Gastroesophageal sphincter (tissue), 4 donors: Measurements from ENCODE around the gene MPND. TPM values are rescaled to one million over a fixed set of nuclear protein-coding genes. Genes with fewer than 3 reads are reported as not detected.

Experiments used
- ATAC-seq: fragments of 150-250 bp; one replicate; pipeline ENCODE4 v1.9.1; 2016; ENCODE audit warnings: mild to moderate bottlenecking, moderate library complexity
- H3K27ac ChIP-seq, 4 donors: fragments of 200-600 bp; sonication (generic) in 3 of 4; 1 replicate in 3 of 4; 2 replicates in 1 of 4; pipeline ENCODE4 v1.5.1; 2016 to 2019
- H3K27me3 ChIP-seq: fragments of 200-600 bp; sonication (generic); one replicate; pipeline ENCODE4 v1.5.1; 2019
- H3K36me3 ChIP-seq, 2 donors: fragments of 200-600 bp; sonication (generic); one replicate each; pipeline ENCODE4 v1.5.1; 2019; ENCODE audit warnings: control low read depth in 1 of 2
- H3K4me1 ChIP-seq, 3 donors: fragments of 200-600 bp; sonication (generic); 1 replicate in 2 of 3; 2 replicates in 1 of 3; pipeline ENCODE4 v1.5.1; 2016 to 2019; ENCODE audit warnings: control low read depth in 2 of 3
- H3K4me3 ChIP-seq, 2 donors: fragments of 200-600 bp; sonication (generic); one replicate each; pipeline ENCODE4 v1.5.1; 2019; ENCODE audit warnings: mild to moderate bottlenecking in 1 of 2, moderate library complexity in 1 of 2
- H3K9me3 ChIP-seq, 3 donors: fragments of 200-600 bp; sonication (generic); one replicate each; pipeline ENCODE4 v1.5.1; 2017 to 2019; ENCODE audit warnings: control low read depth in 2 of 3
- EP300 ChIP-seq: sonication (generic); formaldehyde crosslinking; IDR thresholded peaks from one replicate; pipeline ENCODE4 v1.6.1; 2017; ENCODE audit warnings: antibody characterized with exemption, mild to moderate bottlenecking
- POLR2A ChIP-seq, 2 donors: fragments of 450-650 bp; IDR thresholded peaks; one replicate each; pipeline ENCODE4 v1.6.1; 2017; ENCODE audit warnings: antibody characterized with exemption in 2 of 2, mild to moderate bottlenecking in 2 of 2, moderate library complexity in 1 of 2
- POLR2AphosphoS5 ChIP-seq: sonication (generic); formaldehyde crosslinking; IDR thresholded peaks from one replicate; pipeline ENCODE4 v1.6.1; 2017; ENCODE audit warnings: antibody characterized with exemption
- WGBS, 2 donors: methylation state at CpG; one replicate each; pipeline ENCODE4 v1.1.5; 2018; ENCODE audit warnings: low coverage in 1 of 2; 5-methylcytosine and 5-hydroxymethylcytosine counted together
- total RNA-seq, 4 donors: library from RNA; depleted of rRNA; stranded (reverse); fragments of >200 nt; gene quantifications; one replicate each; pipeline ENCODE4 v1.1.0, GENCODE V29; 2016
- TF ChIP-seq, protein P1 (sequence below), 4 experiments: fragments of 200-600 bp in 2 of 4; fragments of 450-650 bp in 2 of 4; sonication (generic) in 1 of 4; IDR thresholded peaks; one replicate each; pipeline ENCODE4 v1.5.1; 2017 to 2019; ENCODE audit warnings: antibody characterized with exemption in 4 of 4, mild to moderate bottlenecking in 2 of 4, moderate library complexity in 2 of 4

Gene MPND
- total RNA-seq, 4 donors from 2014 or later: 4.7 to 7.5 (median 6.0) TPM

GRCh38 chr19:4370418-4371041, 27.2 kb downstream of the MPND start:
- Histone ChIP-seq H3K36me3 (peaks cover 0 to 22% of the 10 kb centered on the region in 2 donors), H3K4me1 (peaks cover 3 to 84% (median 79%) of the 10 kb centered on the region in 3 donors), H3K9me3 (no peaks in the 10 kb centered on the region), H3K4me3 (no peak overlapping the region), H3K27ac (peak overlapping the region in 3 of 4 donors; percentile 72 to 87 (median 87)), H3K27me3 (no peaks in the 10 kb centered on the region)
- TF ChIP-seq, protein P1, sequence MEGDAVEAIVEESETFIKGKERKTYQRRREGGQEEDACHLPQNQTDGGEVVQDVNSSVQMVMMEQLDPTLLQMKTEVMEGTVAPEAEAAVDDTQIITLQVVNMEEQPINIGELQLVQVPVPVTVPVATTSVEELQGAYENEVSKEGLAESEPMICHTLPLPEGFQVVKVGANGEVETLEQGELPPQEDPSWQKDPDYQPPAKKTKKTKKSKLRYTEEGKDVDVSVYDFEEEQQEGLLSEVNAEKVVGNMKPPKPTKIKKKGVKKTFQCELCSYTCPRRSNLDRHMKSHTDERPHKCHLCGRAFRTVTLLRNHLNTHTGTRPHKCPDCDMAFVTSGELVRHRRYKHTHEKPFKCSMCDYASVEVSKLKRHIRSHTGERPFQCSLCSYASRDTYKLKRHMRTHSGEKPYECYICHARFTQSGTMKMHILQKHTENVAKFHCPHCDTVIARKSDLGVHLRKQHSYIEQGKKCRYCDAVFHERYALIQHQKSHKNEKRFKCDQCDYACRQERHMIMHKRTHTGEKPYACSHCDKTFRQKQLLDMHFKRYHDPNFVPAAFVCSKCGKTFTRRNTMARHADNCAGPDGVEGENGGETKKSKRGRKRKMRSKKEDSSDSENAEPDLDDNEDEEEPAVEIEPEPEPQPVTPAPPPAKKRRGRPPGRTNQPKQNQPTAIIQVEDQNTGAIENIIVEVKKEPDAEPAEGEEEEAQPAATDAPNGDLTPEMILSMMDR (IDR thresholded peaks at IDR 0.05): no peak
- TF ChIP-seq EP300 (no peak), POLR2A (IDR thresholded peaks at IDR 0.05) (no peak), POLR2AphosphoS5 (no peak)
- 78% methylated on average over 10 of the region's 15 CpGs; no CpG with 5 or more reads in 1 of the 2 donors for WGBS, 2 donors
- ATAC-seq: no peak

- no peak for ATAC-seq
- no peak overlapping the region for H3K4me3 ChIP-seq
- no peaks in the 10 kb centered on the region for H3K9me3 ChIP-seq
- peaks cover 6 to 93% (median 88%) of the 10 kb centered on the region in 3 donors for H3K4me1 ChIP-seq
- WGBS, 2 donors: 66 to 75% methylated on average over 2 to 11 of the region's 31 CpGs
- no peaks in the 10 kb centered on the region for H3K27me3 ChIP-seq
- peaks cover 0 to 12% of the 10 kb centered on the region in 2 donors for H3K36me3 ChIP-seq
- TF ChIP-seq EP300: no peak
- no peak for TF ChIP-seq POLR2AphosphoS5
- TF ChIP-seq, protein P1 (IDR thresholded peaks at IDR 0.05): no peak
- no peak for TF ChIP-seq POLR2A (IDR thresholded peaks at IDR 0.05)
- H3K27ac ChIP-seq: peak overlapping the region in 3 of 4 donors; percentile 87 to 91 (median 87)
Observed at GRCh38 chr19:4371247-4372164, 28.1 kb downstream of the MPND start.

DNA sequence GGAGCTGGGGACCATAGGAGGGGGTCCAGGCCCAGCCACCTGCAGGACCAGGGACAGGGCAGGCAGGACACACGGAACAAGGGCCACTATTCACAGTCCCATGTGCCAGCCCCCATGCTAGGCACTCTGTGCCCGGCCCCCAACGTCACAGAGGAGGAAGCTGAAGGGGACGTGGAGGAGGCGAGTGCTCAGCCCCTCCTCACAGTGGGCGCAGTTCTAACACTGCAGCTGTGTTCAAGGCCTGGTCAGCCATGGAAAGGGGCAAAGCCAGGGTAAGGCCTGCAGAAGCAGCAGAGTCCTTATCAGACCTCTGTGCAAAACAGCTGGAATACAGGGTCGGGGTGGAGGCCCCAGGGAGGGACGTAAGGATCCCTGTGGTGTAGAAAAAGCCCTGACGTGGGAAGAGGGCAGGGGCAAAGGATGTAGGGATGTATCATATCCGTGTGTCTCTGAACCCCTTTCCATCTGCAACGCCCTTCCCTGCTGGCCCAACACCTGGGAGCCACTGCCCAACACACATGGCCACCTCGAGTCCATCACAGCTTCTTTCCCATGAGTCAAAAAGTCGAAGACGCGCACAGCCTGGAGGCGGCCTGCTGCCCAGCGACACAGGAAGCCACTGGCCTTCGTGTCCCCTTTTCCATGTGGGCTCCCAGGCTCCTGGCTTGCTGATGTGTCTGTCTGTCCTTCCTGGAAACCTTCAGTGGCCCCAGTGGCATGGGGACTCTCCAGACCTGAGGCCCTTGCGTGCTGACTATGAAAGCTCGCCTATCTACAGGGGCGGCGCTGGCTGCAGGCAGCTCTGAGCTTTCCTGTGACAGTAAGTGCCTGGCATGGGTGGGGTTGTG, 29.0 kb downstream of the MPND start:
- peak overlapping the region in 3 of 4 donors; percentile 87 to 91 (median 87) for H3K27ac ChIP-seq
- 67 to 86% methylated on average over 4 to 6 of the region's 22 CpGs for WGBS, 2 donors
- no peaks in the 10 kb centered on the region for H3K27me3 ChIP-seq
- no peak for ATAC-seq
- TF ChIP-seq POLR2AphosphoS5 (no peak), EP300 (no peak), POLR2A (IDR thresholded peaks at IDR 0.05) (no peak)
- TF ChIP-seq, protein P1 (IDR thresholded peaks at IDR 0.05): no peak
- H3K36me3 ChIP-seq: peaks cover 0 to 3% of the 10 kb centered on the region in 2 donors
- peaks cover 10 to 100% (median 97%) of the 10 kb centered on the region in 3 donors for H3K4me1 ChIP-seq
- no peak overlapping the region for H3K4me3 ChIP-seq
- H3K9me3 ChIP-seq: no peaks in the 10 kb centered on the region

GRCh38 chr19:4373013-4373367, 29.6 kb downstream of the MPND start:
- no peaks in the 10 kb centered on the region for H3K36me3 ChIP-seq
- no peak overlapping the region for H3K4me3 ChIP-seq

More at GRCh38 chr19:4373013-4373367, 29.6 kb downstream of the MPND start:
- Histone ChIP-seq H3K27ac (peak overlapping the region in 3 of 4 donors; percentile 87 to 91 (median 87)), H3K4me1 (peaks cover 10 to 100% (median 93%) of the 10 kb centered on the region in 3 donors), H3K27me3 (no peaks in the 10 kb centered on the region), H3K9me3 (no peaks in the 10 kb centered on the region)
- no peak for ATAC-seq
- WGBS, 2 donors: 68 to 80% methylated on average over 4 to 7 of the region's 8 CpGs
- TF ChIP-seq POLR2AphosphoS5: no peak
- no peak for TF ChIP-seq EP300
- TF ChIP-seq, protein P1 (IDR thresholded peaks at IDR 0.05): no peak
- no peak for TF ChIP-seq POLR2A (IDR thresholded peaks at IDR 0.05)
